GM10266 (cell line): ENCODE results near the gene FOXJ2.
"Not testable (repeated sequence)": the region's sequence is repeated elsewhere in the genome, so short reads cannot be mapped to it uniquely, and the experiment has no call there.

Experiments
- DNase-seq: peaks from one replicate; pipeline ENCODE4 v3.0.0; 2012; ENCODE audit errors: extremely low spot score
- TF ChIP-seq, protein P1 (sequence below): IDR thresholded peaks from 2 replicates; pipeline ENCODE4 v1.5.1; 2012; ENCODE audit warnings: mild to moderate bottlenecking, low read depth; ENCODE audit not compliant: control insufficient read depth, insufficient read depth; ENCODE audit errors: missing control alignments

The FOXJ2 gene

DNA sequence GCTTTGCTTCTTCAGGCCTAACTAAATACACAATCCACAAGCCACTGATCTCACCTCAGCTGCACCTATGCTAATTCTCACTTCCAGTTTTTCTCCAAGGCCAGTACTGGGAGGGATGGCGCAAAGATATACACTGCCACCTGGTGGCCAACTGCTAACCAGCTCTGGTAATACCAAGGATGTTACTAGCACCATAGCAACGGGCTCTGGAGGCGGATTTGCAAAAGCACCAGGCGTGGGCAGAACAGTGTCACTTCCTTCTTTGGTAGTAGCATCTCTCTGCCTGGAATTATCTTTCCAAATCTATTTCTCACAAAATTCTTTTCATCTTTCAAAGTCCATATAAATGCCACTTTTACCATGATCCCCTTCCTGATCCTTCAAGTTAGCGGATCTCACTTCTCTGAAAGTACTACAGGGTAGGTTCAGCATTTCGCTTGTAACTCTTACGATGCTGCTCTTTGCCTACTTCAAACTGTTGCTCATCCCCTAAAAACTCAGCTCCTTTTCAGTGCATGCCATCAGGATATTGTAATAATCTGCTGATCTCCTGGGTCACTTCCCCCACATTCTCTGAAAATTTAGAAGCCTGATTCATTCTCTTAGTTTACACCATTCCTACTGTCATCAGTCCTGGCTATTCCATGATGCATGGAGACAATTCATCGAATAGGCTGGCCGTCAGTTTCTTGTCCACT, 37.1 kb upstream of the FOXJ2 start:
- TF ChIP-seq, protein P1, sequence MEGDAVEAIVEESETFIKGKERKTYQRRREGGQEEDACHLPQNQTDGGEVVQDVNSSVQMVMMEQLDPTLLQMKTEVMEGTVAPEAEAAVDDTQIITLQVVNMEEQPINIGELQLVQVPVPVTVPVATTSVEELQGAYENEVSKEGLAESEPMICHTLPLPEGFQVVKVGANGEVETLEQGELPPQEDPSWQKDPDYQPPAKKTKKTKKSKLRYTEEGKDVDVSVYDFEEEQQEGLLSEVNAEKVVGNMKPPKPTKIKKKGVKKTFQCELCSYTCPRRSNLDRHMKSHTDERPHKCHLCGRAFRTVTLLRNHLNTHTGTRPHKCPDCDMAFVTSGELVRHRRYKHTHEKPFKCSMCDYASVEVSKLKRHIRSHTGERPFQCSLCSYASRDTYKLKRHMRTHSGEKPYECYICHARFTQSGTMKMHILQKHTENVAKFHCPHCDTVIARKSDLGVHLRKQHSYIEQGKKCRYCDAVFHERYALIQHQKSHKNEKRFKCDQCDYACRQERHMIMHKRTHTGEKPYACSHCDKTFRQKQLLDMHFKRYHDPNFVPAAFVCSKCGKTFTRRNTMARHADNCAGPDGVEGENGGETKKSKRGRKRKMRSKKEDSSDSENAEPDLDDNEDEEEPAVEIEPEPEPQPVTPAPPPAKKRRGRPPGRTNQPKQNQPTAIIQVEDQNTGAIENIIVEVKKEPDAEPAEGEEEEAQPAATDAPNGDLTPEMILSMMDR, result peak; percentile 74
- peak; percentile 62 for DNase-seq

DNA sequence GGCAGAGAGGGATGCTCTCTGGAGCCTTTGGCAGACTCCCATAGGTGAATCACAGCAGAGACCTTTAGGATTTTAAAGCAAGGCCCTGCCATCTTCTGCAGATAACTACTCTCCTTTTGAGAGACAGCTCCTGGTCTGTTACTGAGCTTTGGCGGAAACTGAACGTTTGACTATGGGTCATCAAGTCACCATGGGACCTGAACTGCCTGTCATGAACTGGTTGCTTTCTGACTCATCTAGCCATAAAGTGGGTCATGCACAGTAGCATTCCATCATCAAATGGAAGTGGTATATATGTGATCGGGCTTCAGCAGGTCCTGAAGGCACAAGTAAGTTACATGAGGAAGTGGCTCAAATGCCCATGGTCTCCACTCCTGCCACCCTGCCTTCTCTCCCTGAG, 31.7 kb upstream of the FOXJ2 start:
- not testable (repeated sequence) for DNase-seq

DNA sequence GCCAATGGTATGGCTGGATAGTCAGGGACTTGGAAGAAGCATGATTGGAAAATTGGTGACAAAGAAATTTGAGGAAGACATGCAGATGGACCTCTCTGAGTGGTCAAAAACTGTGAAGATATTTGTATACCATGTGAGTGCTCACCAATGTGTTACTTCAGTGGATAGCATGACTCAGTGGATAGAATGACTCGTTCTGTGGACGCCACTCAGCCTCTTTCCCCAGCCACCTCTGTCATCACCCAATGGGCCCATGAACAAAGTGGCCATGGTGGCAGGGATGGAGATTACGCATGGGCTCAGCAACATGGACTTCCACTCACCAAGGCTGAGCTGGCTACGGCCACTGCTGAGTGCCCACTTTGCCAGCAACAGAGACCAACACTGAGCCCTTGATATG, 31.0 kb upstream of the FOXJ2 start:
- DNase-seq, result not testable (repeated sequence)

DNA sequence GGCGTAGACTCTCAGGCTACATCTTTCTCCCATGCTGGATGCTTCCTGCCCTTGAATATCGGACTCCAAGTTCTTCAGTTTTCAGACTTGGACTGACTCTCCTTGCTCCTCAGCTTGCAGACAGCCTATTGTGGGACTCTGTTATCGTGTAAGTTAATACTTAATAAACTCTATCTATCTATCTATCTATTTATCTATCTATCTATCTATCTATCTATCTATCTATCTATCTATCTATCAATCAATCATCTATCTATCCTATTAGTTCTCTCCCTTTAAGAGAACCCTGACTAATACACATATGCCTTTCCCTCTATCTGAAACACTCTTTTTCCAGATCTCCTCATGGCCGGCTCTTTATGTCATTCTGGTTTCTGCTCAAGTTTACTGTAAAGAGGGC, 27.6 kb upstream of the FOXJ2 start:
- DNase-seq, result not testable (repeated sequence)

DNA sequence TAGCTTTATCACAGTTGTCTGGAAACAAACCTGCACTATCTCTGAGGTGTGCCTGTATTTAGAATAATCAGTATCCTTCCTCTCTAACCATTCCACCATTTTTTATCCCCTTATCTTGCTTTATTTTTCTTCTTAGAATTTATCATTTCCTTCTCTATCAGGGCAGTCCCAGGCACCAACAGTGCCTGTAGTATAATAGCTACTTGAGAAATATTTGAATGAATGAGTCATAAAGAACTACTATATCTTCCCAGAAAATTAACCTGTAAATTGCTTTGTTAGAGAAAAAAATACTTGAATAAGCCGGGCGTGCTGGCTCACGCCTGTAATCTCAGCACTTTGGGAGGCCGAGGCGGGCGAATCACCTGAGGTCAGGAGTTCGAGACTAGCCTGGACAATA, 21.2 kb upstream of the FOXJ2 start:
- TF ChIP-seq, protein P1, result no peak
- DNase-seq, result no peak

DNA sequence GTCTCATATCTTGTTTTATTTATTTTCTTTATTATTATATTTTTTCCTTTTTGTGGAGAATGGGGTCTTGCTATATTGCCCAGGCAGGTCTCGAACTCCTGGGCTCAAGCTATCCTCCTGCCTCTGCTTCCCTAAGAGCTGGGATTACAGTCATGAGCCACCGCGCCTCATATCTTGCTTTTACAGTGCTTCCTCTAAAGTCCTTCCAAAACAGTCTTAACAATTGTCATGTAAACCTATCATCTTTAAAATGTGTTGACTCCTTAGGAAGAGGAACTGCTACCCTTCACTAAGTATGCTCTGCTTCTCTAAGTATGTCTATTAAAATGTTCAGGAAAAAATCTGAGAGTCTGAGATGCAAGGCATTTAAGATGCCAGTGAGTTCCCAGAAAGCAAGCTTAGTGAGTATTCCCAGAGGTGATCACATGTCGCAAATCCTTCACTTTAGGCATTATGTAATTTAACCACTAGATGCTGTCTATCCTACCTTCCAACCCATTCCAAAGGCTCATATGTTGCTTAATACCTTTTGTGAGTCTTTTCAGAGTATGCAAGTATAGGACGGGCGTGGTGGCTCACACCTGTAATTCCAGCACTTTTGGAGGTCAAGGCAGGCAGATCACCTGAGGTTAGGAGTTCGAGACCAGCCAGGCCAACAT, 19.7 kb upstream of the FOXJ2 start:
- DNase-seq, result no peak
- TF ChIP-seq, protein P1, result no peak

GRCh38 chr12:8014836-8015235, 17.7 kb upstream of the FOXJ2 start:
- TF ChIP-seq, protein P1, result no peak
- no peak for DNase-seq

- not testable (repeated sequence) for DNase-seq
Measured at GRCh38 chr12:8018213-8018612, 14.3 kb upstream of the FOXJ2 start.

DNA sequence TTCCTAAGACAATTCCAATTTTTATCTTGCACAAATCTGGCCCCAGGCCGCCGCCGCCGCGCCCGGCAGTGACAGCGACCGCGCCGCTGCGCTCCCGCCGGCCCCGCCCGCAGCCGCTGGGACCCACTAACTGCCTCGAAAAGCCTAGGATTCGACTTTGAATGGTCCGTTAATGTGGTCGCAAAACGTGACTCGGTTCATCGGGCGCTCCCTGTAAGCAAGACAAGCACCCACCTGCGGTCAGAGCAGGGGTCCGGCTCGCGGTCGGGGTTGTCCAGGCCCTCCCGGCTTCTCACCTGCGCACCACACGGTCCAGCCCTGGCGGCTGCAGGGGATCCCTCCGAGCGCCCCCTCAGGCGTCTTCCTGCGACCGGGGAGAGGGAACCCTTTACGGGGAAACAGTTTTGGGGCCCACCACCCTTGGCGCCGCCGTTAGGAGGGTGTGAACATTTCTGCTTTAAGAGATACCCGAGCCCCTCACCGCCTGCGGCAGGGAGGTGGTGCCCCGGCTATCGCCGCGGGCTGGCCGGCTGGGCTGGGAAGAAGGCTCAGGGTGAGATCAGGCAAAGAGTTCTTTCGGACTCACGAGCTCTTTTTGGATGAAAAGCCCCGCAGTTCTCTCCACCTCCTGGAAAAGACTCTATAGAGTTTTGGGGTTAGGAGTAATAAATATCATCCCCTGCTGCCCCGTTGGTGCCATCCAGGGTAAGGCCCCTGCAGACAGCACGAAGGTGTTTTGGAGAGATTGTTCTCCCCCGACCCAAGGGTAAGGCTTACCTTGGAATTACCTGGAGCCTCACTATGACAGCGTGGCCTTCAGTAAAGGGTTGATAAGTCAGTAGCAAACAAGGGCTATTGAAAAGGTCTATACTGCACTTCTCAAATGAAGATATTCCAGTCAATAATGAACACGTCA, 13.6 kb upstream of the FOXJ2 start:
- TF ChIP-seq, protein P1, result no peak
- peak; percentile 35 for DNase-seq
